ENCODE results near the gene GRP. TPM values are rescaled to one million over a fixed set of nuclear protein-coding genes. Genes with fewer than 3 reads are reported as not detected.

The GRP gene
- total and polyA plus RNA-seq, 10 of the 15 experiments (the other 5 are each of a cell fraction or from before 2014, with no cell fraction given): not detected

- ChIA-PET POLR2A (no interaction called here), CTCF (no interaction called here), SMC1A (ENCODE audit: uncharacterized antibody, unreplicated experiment) (interaction anchor here (0.7 to 1.4 kb wide), 2 partner anchors 28 to 30 kb away, joined by 3 read pairs; no protein-coding TSS in a partner anchor), RAD21 (ENCODE audit: unreplicated experiment) (no interaction called here)
- intact Hi-C loops (cut with micrococcal nuclease; ENCODE audit: unreplicated experiment) (loop anchor here (2.0 kb wide), 1 partner anchor 22 kb away; no protein-coding TSS in a partner anchor), in situ Hi-C loops (cut with MboI) (no loop called here)
- Histone ChIP-seq H3K9me3 (replicated peaks; ENCODE audit: control insufficient read depth, insufficient read depth, low read length) (no peaks in the 10 kb centered on the region), H3K4me2 (ENCODE audit: control insufficient read depth, insufficient read depth) (no peak overlapping the region), H3K4me1 (ENCODE audit: control insufficient read depth, insufficient read depth, low read length) (no peaks in the 10 kb centered on the region), H3K79me2 (ENCODE audit: control insufficient read depth, insufficient read depth, low read length) (no peaks in the 10 kb centered on the region), H4K20me1 (ENCODE audit: control insufficient read depth, insufficient read depth) (no peaks in the 10 kb centered on the region), H3K36me3 (ENCODE audit: control insufficient read depth in 2 of 2, insufficient read depth in 2 of 2, low read length in 1 of 2) (no peaks in the 10 kb centered on the region), H3K9ac (ENCODE audit: control insufficient read depth, insufficient read depth, low read length) (no peak overlapping the region), H2AFZ (ENCODE audit: control insufficient read depth, low read depth, low read length) (no peak overlapping the region), H3K4me3 (no peak overlapping the region), H3K27me3 (replicated peaks in 1 of 2; ENCODE audit: control insufficient read depth in 2 of 2, insufficient read depth in 2 of 2, low read length in 1 of 2) (no peaks in the 10 kb centered on the region), H3K27ac (ENCODE audit: control insufficient read depth, insufficient read depth) (no peak overlapping the region)
- 83% methylated on average over 1 of the region's 1 CpG for WGBS (ENCODE audit: insufficient coverage, insufficient replicate concordance, low lambda C conversion rate, missing lambda C conversion rate)
- BruUV-seq (replicated peaks): no TSS peak
- FAIRE-seq: no peak
- ATAC-seq: no peak
- DNase-seq (ENCODE audit: low read depth, low spot score): no peak
- no peak for TF ChIP-seq ZBTB4 (CRISPR knock-in tag; IDR thresholded peaks at IDR 0.05)
- no peak for TF ChIP-seq E2F8 (IDR thresholded peaks at IDR 0.05; ENCODE audit: low read depth, partially characterized antibody)
- no peak for TF ChIP-seq YBX1 (IDR thresholded peaks at IDR 0.05)
- TF ChIP-seq ATF7 (IDR thresholded peaks at IDR 0.05; ENCODE audit: low read depth): no peak
- no peak for TF ChIP-seq MAX (IDR thresholded peaks at IDR 0.05; ENCODE audit: low read depth, low read length)
- TF ChIP-seq RFX5 (IDR thresholded peaks at IDR 0.05; ENCODE audit: low read depth, low read length): no peak
- no peak for TF ChIP-seq ATF2 (IDR thresholded peaks at IDR 0.05; ENCODE audit: low read length)
- no peak for TF ChIP-seq EZH2 (IDR thresholded peaks at IDR 0.05; ENCODE audit: borderline replicate concordance, control insufficient read depth, low read depth, low read length)
- TF ChIP-seq ZNF274 (IDR thresholded peaks at IDR 0.05; ENCODE audit: insufficient read depth, insufficient read length): no peak
- TF ChIP-seq HCFC1 (IDR thresholded peaks at IDR 0.05; ENCODE audit: low read length): no peak
- TF ChIP-seq E2F4 (IDR thresholded peaks at IDR 0.05; ENCODE audit: low read depth, low read length): no peak
- TF ChIP-seq RAD51 (IDR thresholded peaks at IDR 0.05): no peak
- TF ChIP-seq YY1 (IDR thresholded peaks at IDR 0.05; ENCODE audit: low read depth, low read length): no peak
- no peak for TF ChIP-seq TCF3 (IDR thresholded peaks at IDR 0.05; ENCODE audit: borderline replicate concordance, insufficient read depth, low read depth, low read length)
- TF ChIP-seq PAX8 (IDR thresholded peaks at IDR 0.05): no peak
- TF ChIP-seq CHD1 (IDR thresholded peaks at IDR 0.05; ENCODE audit: low read depth, low read length): no peak
- TF ChIP-seq SMC3 (IDR thresholded peaks at IDR 0.05; ENCODE audit: borderline replicate concordance, low read length): no peak
- TF ChIP-seq EED (IDR thresholded peaks at IDR 0.05; ENCODE audit: low read depth): no peak
Measured at GRCh38 chr18:59182673-59183072, 37.3 kb upstream of the GRP start.
